ENCODE measurements around the gene PLK3.

- TF ChIP-seq ZBTB40 (IDR thresholded peaks at IDR 0.05; ENCODE audit: borderline replicate concordance), result no peak
- no peak for TF ChIP-seq MYC (IDR thresholded peaks at IDR 0.05; ENCODE audit: insufficient read depth, insufficient read length, insufficient replicate concordance, low read length, severe bottlenecking)
Observed at GRCh38 chr1:44828003-44828651, 27.9 kb downstream of the PLK3 start.

Measured in GM12878 (cell line).